Transverse colon (tissue), 3 donors: ENCODE measurements around the gene MSANTD2.

Experiments used
- CTCF ChIP-seq, 5 experiments: fragments of 200-600 bp in 3 of 5; fragments of 450-650 bp in 2 of 5; sonication (generic) in 3 of 5; IDR thresholded peaks; 1 replicate in 2 of 5; 2 replicates in 3 of 5; pipeline ENCODE4 v1.5.1; 2016 to 2017; ENCODE audit warnings: antibody characterized with exemption in 5 of 5, inconsistent platforms in 3 of 5, mild to moderate bottlenecking in 2 of 5, moderate library complexity in 1 of 5
- EP300 ChIP-seq: sonication (generic); formaldehyde crosslinking; IDR thresholded peaks from one replicate; pipeline ENCODE4 v1.6.1; 2017; ENCODE audit warnings: antibody characterized with exemption, low read depth

GRCh38 chr11:124841840-124842239 is 41.6 kb upstream of the MSANTD2 start:
- TF ChIP-seq CTCF (IDR thresholded peaks at IDR 0.05) (no peak), EP300 (no peak)
